Activated CD4-positive, alpha-beta T cell treated with anti-CD3 and anti-CD28 coated beads, Interleukin-2, Interleukin-4, amounts not matched to agents 100 ng/mL and 50 ng/mL, durations not matched to agents 16 hours and 8 hours (primary cell): ENCODE results near the gene NTHL1.

Source experiments
- DNase-seq: peaks from one replicate; pipeline ENCODE4 v3.0.0-alpha.2; 2020; ENCODE audit warnings: low spot score

NTHL1 gene

DNA sequence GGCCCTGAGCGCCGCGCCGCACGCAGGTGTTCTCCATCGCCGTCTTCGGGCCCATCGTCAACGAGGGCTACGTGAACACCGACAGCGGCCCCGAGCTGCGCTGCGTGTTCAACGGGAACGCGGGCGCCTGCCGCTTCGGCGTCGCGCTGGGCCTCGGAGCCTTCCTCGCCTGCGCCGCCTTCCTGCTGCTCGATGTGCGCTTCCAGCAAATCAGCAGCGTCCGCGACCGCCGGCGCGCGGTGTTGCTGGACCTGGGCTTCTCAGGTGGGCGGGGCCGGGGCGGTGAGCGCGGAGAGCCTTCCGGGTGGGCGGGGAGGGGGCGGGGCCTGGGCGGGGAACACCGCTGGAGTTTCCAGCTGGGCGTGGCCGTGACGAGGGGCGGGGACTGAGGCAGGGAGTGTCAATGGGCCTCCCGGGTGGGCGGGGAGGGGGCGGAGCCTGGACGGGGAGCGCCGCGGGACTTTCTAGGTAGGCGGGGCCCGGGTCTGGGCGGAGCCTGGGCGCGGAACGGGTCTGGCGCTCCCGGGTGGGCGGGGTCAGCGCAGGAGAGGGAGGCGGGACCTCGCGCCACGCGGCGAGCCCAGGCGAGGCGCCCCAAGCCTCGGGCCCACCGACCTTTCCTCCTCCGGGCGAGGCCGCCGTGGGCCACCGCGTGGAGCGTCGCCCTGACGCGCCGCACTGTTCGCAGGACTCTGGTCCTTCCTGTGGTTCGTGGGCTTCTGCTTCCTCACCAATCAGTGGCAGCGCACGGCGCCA, 55.5 kb downstream of the NTHL1 start:
- DNase-seq, result peak; percentile 98

DNA sequence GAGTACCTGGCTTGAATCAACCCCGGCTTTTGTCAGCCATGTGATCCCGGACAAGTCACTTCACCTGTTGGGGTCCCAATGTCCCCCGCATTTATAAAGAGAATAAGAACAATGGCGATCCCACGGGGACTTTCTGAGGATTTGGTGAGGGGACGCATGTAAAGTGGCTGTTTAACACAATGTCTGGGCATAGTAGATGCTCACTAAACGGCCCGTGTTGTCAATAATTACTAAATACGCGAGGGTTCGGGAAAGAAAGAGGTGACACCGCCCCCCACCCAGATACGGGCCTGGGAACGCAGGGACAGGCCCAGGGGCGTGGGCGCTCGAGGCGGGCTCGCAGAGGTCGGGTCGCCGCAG, 56.1 kb downstream of the NTHL1 start:
- no peak for DNase-seq

DNA sequence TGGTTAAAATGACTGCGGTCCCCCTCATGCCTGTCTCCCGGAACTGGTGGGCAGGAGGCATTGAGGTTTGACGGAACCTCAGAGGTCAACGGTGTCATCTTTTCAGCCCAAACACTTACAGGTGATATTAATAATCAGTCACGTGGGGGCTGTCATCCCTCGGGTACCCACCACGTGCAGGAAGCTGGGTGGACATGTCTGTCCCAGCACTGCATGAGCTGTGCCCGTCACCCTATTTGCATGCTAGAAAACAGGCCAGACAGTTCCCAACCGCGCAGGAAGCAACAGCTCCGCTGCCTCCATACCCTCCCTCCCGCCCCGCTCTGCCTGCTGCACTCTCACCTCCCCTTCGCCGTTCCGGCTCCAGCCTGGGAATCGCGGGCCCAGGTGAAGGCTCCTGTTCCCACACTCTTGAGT, 56.5 kb downstream of the NTHL1 start:
- DNase-seq, result no peak

GRCh38 chr16:1990351-1991134, 57.1 kb downstream of the NTHL1 start:
- no peak for DNase-seq

DNA sequence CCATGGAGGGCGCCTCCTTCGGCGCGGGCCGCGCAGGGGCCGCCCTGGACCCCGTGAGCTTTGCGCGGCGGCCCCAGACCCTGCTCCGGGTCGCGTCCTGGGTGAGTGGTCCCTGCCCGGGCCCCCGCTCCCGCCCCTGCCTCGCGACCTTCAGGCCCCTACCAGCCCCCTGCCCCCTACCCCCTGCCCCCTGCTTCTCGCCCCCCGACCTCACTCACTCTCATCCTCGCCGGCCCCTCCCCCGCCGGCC, 57.6 kb downstream of the NTHL1 start:
- no peak for DNase-seq
